ENCODE measurements around the gene NUTM2F.

DNA sequence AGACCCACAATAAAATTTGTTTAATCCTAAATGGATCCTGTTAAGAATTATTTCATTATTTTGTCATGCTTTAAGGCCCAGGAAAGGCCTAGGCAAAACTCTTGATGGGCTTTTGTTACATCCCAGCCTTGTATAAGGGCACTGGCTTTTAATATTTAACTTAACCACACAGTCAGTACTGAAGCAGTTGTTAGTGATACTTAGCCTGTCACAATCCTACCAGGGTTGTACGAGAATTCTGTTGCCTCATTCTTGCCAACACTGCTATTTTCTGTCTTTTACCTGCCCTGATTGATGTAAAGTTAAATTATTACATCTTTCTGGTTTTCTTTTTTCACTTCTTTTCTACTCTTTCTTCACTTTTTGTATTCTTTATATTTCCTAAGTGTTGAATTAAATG, 58.4 kb downstream of the NUTM2F start:
- TF ChIP-seq, protein P1, sequence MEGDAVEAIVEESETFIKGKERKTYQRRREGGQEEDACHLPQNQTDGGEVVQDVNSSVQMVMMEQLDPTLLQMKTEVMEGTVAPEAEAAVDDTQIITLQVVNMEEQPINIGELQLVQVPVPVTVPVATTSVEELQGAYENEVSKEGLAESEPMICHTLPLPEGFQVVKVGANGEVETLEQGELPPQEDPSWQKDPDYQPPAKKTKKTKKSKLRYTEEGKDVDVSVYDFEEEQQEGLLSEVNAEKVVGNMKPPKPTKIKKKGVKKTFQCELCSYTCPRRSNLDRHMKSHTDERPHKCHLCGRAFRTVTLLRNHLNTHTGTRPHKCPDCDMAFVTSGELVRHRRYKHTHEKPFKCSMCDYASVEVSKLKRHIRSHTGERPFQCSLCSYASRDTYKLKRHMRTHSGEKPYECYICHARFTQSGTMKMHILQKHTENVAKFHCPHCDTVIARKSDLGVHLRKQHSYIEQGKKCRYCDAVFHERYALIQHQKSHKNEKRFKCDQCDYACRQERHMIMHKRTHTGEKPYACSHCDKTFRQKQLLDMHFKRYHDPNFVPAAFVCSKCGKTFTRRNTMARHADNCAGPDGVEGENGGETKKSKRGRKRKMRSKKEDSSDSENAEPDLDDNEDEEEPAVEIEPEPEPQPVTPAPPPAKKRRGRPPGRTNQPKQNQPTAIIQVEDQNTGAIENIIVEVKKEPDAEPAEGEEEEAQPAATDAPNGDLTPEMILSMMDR (IDR thresholded peaks at IDR 0.05), result no peak
- no peak for TF ChIP-seq EZH2 (IDR thresholded peaks at IDR 0.05)
- TF ChIP-seq EZH2phosphoT487 (IDR thresholded peaks at IDR 0.05), result no peak

Measured in neural progenitor cell (in vitro differentiated cells).